BE2C (cell line): ENCODE data around the gene MSANTD7.

Experiments
- DNase-seq: peaks from one replicate; pipeline ENCODE4 v3.0.0-alpha.2; 2020
- H3K27me3 ChIP-seq: fragments of 250-450 bp; sonication (Bioruptor Pico); 2 replicates; pipeline ENCODE4 v1.5.1; 2020; ENCODE audit warnings: mild to moderate bottlenecking
- H3K36me3 ChIP-seq: fragments of 250-450 bp; sonication (Bioruptor Pico); 2 replicates; pipeline ENCODE4 v1.5.1; 2020; ENCODE audit warnings: mild to moderate bottlenecking
- H3K4me1 ChIP-seq: fragments of 250-450 bp; sonication (Bioruptor Pico); 2 replicates; pipeline ENCODE4 v1.5.1; 2020
- H3K4me3 ChIP-seq: 2 replicates; pipeline ENCODE4 v1.5.1; 2011; ENCODE audit warnings: low read depth, low read length
- H3K9me3 ChIP-seq: fragments of 250-450 bp; sonication (Bioruptor Pico); 2 replicates; pipeline ENCODE4 v1.5.1; 2020
- TF ChIP-seq, protein P1 (sequence below): IDR thresholded peaks from 2 replicates; pipeline ENCODE4 v1.5.1; 2012; ENCODE audit warnings: mild to moderate bottlenecking, low read depth, low read length

Gene MSANTD7

DNA sequence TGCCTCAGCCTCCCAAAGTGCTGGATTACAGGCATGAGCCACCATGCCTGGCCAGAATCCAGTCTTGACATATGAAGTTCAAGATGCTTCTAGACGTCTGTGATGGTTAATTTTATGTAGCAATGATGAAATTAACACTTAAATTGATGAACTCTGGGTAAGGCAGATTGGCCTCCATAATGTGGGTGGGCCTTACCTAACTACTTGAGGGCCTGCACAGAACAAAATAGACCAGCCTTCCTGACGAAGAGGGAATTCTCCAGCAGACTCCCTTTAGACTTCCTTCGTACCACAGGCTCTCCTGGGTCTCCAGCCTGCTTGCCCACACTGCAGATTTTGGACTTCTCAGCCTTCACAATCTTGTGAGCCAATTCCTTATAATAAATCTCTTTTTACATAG is 5.0 kb upstream of the MSANTD7 start:
- no peaks in the 10 kb centered on the region for H3K36me3 ChIP-seq
- H3K4me1 ChIP-seq: no peaks in the 10 kb centered on the region
- TF ChIP-seq, protein P1, sequence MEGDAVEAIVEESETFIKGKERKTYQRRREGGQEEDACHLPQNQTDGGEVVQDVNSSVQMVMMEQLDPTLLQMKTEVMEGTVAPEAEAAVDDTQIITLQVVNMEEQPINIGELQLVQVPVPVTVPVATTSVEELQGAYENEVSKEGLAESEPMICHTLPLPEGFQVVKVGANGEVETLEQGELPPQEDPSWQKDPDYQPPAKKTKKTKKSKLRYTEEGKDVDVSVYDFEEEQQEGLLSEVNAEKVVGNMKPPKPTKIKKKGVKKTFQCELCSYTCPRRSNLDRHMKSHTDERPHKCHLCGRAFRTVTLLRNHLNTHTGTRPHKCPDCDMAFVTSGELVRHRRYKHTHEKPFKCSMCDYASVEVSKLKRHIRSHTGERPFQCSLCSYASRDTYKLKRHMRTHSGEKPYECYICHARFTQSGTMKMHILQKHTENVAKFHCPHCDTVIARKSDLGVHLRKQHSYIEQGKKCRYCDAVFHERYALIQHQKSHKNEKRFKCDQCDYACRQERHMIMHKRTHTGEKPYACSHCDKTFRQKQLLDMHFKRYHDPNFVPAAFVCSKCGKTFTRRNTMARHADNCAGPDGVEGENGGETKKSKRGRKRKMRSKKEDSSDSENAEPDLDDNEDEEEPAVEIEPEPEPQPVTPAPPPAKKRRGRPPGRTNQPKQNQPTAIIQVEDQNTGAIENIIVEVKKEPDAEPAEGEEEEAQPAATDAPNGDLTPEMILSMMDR: no peak
- no peaks in the 10 kb centered on the region for H3K9me3 ChIP-seq
- H3K27me3 ChIP-seq: no peaks in the 10 kb centered on the region
- H3K4me3 ChIP-seq: no peak overlapping the region
- DNase-seq: no peak

DNA sequence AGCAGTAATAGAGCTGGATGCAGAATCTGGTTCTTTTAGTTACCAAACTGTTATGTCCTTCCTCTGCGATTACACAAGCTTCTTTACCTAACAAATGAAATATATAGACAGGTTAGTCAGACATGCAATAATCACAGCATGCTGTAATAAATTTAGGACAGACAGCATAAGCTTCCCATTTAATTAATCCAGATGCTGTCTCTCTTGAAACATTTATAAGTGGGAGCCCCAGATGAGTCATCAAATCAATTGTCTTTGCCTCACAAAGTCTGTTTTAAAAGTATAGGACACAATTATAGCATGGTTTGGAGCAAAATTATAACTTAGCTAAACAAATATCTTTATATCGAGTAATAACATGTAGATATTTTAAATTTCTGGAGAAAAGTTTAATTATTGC is 1.9 kb upstream of the MSANTD7 start:
- Histone ChIP-seq H3K4me3 (no peak overlapping the region), H3K27me3 (no peaks in the 10 kb centered on the region), H3K9me3 (no peaks in the 10 kb centered on the region), H3K4me1 (no peaks in the 10 kb centered on the region), H3K36me3 (peaks cover 9% of the 10 kb centered on the region)
- DNase-seq: no peak
- TF ChIP-seq, protein P1: no peak

DNA sequence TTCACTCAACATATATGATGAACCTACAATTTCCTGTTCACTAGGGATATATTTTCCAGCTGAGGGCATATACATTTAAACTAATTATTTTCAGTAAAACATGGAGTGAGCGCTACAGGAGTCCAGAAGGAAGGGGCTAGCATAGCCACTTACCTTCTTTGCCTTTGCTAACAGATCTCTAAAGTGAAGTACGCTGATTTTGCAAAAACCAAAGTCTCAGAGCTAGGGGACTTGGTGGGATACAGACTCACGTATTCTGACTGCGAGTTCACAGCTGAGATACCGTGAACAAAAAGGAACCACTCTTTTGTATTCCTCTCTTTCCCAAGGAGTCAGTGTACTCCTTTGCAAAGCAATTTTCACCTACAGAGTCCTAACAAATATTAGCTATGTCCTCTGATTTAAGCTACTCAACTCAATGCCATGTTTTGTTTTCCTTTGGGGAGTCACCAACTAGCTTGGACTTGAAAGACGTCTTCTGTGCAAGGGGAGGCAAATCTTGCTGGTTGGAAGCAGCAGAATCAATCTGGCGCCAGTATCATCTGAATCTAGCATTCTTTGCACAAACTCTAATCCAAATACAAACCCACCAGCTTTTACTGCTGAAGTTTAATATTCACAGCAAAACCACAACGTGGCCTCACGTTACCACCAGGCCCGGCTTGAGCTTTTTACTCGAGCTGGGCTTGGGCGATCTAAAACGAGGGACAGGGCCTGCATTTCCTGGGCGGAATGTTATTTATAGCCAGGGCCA is 926 bp upstream of the MSANTD7 start:
- Histone ChIP-seq H3K4me3 (peak overlapping the region; percentile 96), H3K4me1 (no peaks in the 10 kb centered on the region), H3K9me3 (no peaks in the 10 kb centered on the region), H3K36me3 (peaks cover 18% of the 10 kb centered on the region), H3K27me3 (no peaks in the 10 kb centered on the region)
- TF ChIP-seq, protein P1: no peak
- no peak for DNase-seq

DNA sequence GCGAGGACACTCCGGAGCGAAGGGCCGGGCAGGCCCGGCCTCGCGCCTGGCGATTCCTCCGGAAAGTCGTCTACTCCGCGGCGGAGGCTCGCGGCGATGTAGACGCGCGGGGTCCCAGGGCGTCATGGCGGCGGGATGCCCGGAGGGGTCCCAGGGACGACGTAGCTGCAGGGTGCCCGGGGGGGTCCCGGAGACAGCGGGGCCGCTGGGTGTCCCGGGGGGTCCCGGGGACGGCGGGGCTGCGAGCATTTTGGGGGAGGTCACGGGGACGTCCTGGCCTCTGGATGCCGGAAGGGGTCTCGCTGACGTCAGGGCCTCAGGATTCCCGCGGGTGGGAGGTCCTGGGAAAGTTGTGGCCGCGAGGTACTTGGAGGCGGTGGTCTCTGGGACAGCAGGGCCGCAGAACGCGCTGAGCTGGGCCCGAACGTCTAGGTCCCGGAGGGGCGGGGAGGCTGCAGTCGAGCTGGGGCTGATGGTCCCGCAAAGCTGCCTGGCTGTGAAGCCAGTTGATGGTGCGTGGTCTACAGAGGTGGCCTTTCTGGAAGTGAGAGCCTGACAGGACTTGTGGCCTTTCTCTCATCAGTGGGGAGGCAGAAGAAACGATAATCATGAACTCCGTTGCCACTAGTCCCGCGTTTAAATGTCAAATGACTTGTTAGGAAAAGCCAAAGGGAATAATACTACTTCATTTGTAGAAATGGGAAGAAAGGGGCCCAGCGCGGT is 637 bp downstream of the MSANTD7 start:
- no peaks in the 10 kb centered on the region for H3K27me3 ChIP-seq
- peak; percentile 45 for DNase-seq
- peaks cover 34% of the 10 kb centered on the region for H3K36me3 ChIP-seq
- H3K4me1 ChIP-seq: no peaks in the 10 kb centered on the region
- TF ChIP-seq, protein P1: no peak
- H3K9me3 ChIP-seq: no peaks in the 10 kb centered on the region
- H3K4me3 ChIP-seq: peak overlapping the region; percentile 96

DNA sequence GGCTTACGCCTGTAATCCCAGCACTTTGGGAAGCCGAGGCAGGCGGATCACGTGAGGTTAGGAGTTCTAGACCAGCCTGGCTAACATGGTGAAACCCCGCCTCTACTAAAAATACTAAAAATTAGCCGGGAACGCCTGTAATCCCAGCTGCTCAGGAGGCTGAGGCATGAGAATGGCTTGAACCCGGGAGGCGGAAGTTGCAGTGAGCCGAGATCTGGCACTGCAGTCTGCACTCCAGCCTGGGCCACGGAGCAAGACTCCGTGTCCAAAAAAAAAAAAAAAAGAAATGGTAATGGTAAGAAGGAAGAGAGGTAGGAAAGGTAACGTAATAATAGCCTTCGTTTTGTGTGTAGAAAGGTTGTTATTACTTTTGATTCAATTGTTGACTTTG is 1.2 kb downstream of the MSANTD7 start:
- H3K27me3 ChIP-seq: no peaks in the 10 kb centered on the region
- no peaks in the 10 kb centered on the region for H3K9me3 ChIP-seq
- DNase-seq: peak; percentile 11
- TF ChIP-seq, protein P1: no peak
- H3K4me1 ChIP-seq: no peaks in the 10 kb centered on the region
- H3K36me3 ChIP-seq: peaks cover 39% of the 10 kb centered on the region
- H3K4me3 ChIP-seq: peak overlapping the region; percentile 96

DNA sequence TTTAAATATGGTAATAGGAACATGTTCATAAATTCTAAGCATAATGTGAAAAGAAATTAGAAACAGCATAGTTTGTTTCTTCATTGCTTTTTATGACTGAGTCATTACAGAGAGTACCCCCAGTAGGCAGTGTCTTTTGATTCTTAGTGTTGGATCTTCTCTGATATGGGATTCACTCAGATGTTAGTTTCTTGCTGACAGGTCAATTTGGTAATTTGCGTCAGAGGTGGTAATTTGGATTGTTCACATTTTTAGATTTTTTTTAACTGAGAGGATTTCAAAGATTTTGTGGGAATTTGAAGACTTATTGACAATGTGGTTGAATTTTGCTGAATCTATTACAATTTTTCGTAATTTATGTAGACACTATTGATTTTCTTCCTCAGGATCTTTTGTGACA is 2.1 kb downstream of the MSANTD7 start:
- TF ChIP-seq, protein P1: no peak
- Histone ChIP-seq H3K4me3 (no peak overlapping the region), H3K36me3 (peaks cover 43% of the 10 kb centered on the region), H3K4me1 (no peaks in the 10 kb centered on the region), H3K27me3 (no peaks in the 10 kb centered on the region), H3K9me3 (no peaks in the 10 kb centered on the region)
- DNase-seq: no peak
